GM23338 (cell line): ENCODE results near the gene GNG7.
"Not testable (repeated sequence)": the region's sequence is repeated elsewhere in the genome, so short reads cannot be mapped to it uniquely, and the experiment has no call there.

Experiments used
- CTCF ChIP-seq, 2 experiments: fragments of 200-600 bp in 1 of 2; sonication (generic) in 1 of 2; conservative IDR thresholded peaks; 2 replicates each; pipeline versions ENCODE4 v1.5.1 to v1.6.1; 2016 to 2017; ENCODE audit warnings: antibody characterized with exemption in 2 of 2, low read depth in 2 of 2, mild to moderate bottlenecking in 2 of 2, moderate library complexity in 1 of 2
- EZH2 ChIP-seq: fragments of 200-600 bp; sonication (generic); IDR thresholded peaks from one replicate; pipeline ENCODE4 v1.8.0; 2017; ENCODE audit warnings: antibody characterized with exemption, mild to moderate bottlenecking, low read depth; ENCODE audit not compliant: unreplicated experiment
- EZH2phosphoT487 ChIP-seq: fragments of 200-600 bp; sonication (generic); IDR thresholded peaks from one replicate; pipeline ENCODE4 v1.8.1; 2018; ENCODE audit warnings: antibody characterized with exemption; ENCODE audit not compliant: unreplicated experiment
- JUNB ChIP-seq: IDR thresholded peaks from one replicate; pipeline ENCODE4 v1.6.1; 2016; ENCODE audit warnings: antibody characterized with exemption; ENCODE audit not compliant: unreplicated experiment
- POLR2AphosphoS5 ChIP-seq: IDR thresholded peaks from 2 replicates; pipeline ENCODE4 v1.6.1; 2016; ENCODE audit warnings: antibody characterized with exemption, low read depth
- REST ChIP-seq: IDR thresholded peaks from one replicate; pipeline ENCODE4 v1.6.1; 2018; ENCODE audit warnings: antibody characterized with exemption; ENCODE audit not compliant: unreplicated experiment
- STAT1 ChIP-seq: IDR thresholded peaks from one replicate; pipeline ENCODE4 v1.6.1; 2016; ENCODE audit warnings: antibody characterized with exemption; ENCODE audit not compliant: unreplicated experiment
- ZNF114 ChIP-seq: fragments of 250-450 bp; sonication (Bioruptor Pico); IDR thresholded peaks from 2 replicates; pipeline ENCODE4 v1.5.0; 2020; ENCODE audit warnings: mild to moderate bottlenecking, moderate library complexity
- ZNF331 ChIP-seq: fragments of 250-450 bp; sonication (Bioruptor Pico); IDR thresholded peaks from 2 replicates; pipeline ENCODE4 v1.5.0; 2020; ENCODE audit warnings: low read depth, mild to moderate bottlenecking, moderate library complexity

- TF ChIP-seq CTCF (conservative IDR thresholded peaks at IDR 0.05; ENCODE audit: low read depth in 2 of 2); POLR2AphosphoS5; EZH2; ZNF114 (CRISPR knock-in tag); STAT1; REST; JUNB; ZNF331; EZH2phosphoT487: not testable (repeated sequence)
Observed at GRCh38 chr19:2543072-2543462, 159.4 kb downstream of the GNG7 start.
